IMR-90 (cell line): Measurements from ENCODE around the gene DRC7. TPM values are rescaled to one million over a fixed set of nuclear protein-coding genes. Genes with fewer than 3 reads are reported as not detected.

Experiments
- ATAC-seq: fragments of 200-7000 bp; cut with Tn5 transposase; 2 replicates; pipeline ENCODE4 v1.9.1; 2020; ENCODE audit warnings: low read depth, mild to moderate bottlenecking, moderate library complexity
- BruUV-seq: library from RNA; stranded (reverse); fragments of 400-500 nt; replicated peaks from 2 replicates; lab custom pipeline; 2021; lab: Mats Ljungman, UMichigan
- CTCF ChIA-PET: fragments of 300-600 bp; formaldehyde crosslinking; extraction: SDS; loops from one replicate; lab custom pipeline; 2021; ENCODE audit warnings: antibody characterized with exemption; lab: Yijun Ruan, JAX
- POLR2A ChIA-PET: fragments of 300-600 bp; sonication (Branson Sonifier 250); formaldehyde crosslinking; loops from one replicate; lab custom pipeline; 2022; ENCODE audit warnings: antibody characterized with exemption; ENCODE audit not compliant: unreplicated experiment; lab: Charles Lee
- DNase-seq: peaks from one replicate; pipeline ENCODE4 v3.0.0; 2013
- H2AFZ ChIP-seq: replicated peaks from 2 replicates; pipeline ENCODE3; 2013; ENCODE audit warnings: low read length, mild to moderate bottlenecking; ENCODE audit not compliant: poor library complexity
- H2AK5ac ChIP-seq: 2 replicates; pipeline ENCODE4 v1.6.1; 2013; ENCODE audit warnings: low read depth, low read length, inconsistent platforms
- H2AK9ac ChIP-seq: replicated peaks from 2 replicates; pipeline ENCODE3; 2013; ENCODE audit warnings: mild to moderate bottlenecking, low read depth, low read length, moderate library complexity; ENCODE audit not compliant: poor library complexity
- H2BK120ac ChIP-seq: 2 replicates; pipeline ENCODE4 v1.6.1; 2013; ENCODE audit warnings: low read depth, low read length, inconsistent platforms
- H2BK15ac ChIP-seq: 3 replicates; pipeline ENCODE4 v1.6.1; 2013; ENCODE audit warnings: low read depth, low read length, inconsistent platforms
- H2BK20ac ChIP-seq: 2 replicates; pipeline ENCODE4 v1.6.1; 2013; ENCODE audit warnings: low read depth, mild to moderate bottlenecking, inconsistent platforms, low read length, moderate library complexity
- H2BK5ac ChIP-seq: 2 replicates; pipeline ENCODE4 v1.6.1; 2013; ENCODE audit warnings: mild to moderate bottlenecking, low read depth, low read length, inconsistent platforms; ENCODE audit not compliant: poor library complexity, severe bottlenecking
- H3K14ac ChIP-seq: replicated peaks from 2 replicates; pipeline ENCODE4 v1.6.1; 2013; ENCODE audit warnings: low read depth, low read length, inconsistent platforms
- H3K18ac ChIP-seq: 2 replicates; pipeline ENCODE4 v1.6.1; 2013; ENCODE audit warnings: low read depth, low read length, control low read depth
- H3K23ac ChIP-seq: 2 replicates; pipeline ENCODE4 v1.6.1; 2013; ENCODE audit warnings: low read depth, low read length, inconsistent platforms
- H3K27ac ChIP-seq: 2 replicates; pipeline ENCODE4 v1.5.1; 2013; ENCODE audit warnings: mild to moderate bottlenecking, control low read depth, low read length; ENCODE audit not compliant: insufficient read depth
- H3K27me3 ChIP-seq: 2 replicates; pipeline ENCODE4 v1.6.1; 2013; ENCODE audit warnings: low read length; ENCODE audit not compliant: control insufficient read depth, insufficient read depth
- H3K36me3 ChIP-seq: 2 replicates; pipeline ENCODE4 v1.6.1; 2013; ENCODE audit warnings: low read length, mixed read lengths; ENCODE audit not compliant: control insufficient read depth, insufficient read depth
- H3K4ac ChIP-seq: 2 replicates; pipeline ENCODE4 v1.6.1; 2013; ENCODE audit warnings: low read depth, low read length, inconsistent platforms
- H3K4me1 ChIP-seq: 2 replicates; pipeline ENCODE4 v1.6.1; 2013; ENCODE audit warnings: low read length, mixed read lengths; ENCODE audit not compliant: control insufficient read depth, insufficient read depth
- H3K4me2 ChIP-seq: 2 replicates; pipeline ENCODE4 v1.6.1; 2013; ENCODE audit warnings: low read depth, mild to moderate bottlenecking, control low read depth, low read length, moderate library complexity
- H3K4me3 ChIP-seq: 2 replicates; pipeline ENCODE4 v1.5.1; 2013; ENCODE audit warnings: low read depth, mild to moderate bottlenecking, control low read depth, low read length, moderate library complexity; ENCODE audit not compliant: insufficient read depth
- H3K56ac ChIP-seq: 2 replicates; pipeline ENCODE4 v1.6.1; 2013; ENCODE audit warnings: low read length, inconsistent platforms; ENCODE audit not compliant: insufficient read depth; ENCODE audit errors: extremely low read depth
- H3K79me1 ChIP-seq, 2 experiments: 2 replicates each; pipeline ENCODE4 v1.6.1; 2013; ENCODE audit warnings: low read length in 2 of 2, inconsistent platforms in 1 of 2, low read depth in 1 of 2
- H3K9ac ChIP-seq: 2 replicates; pipeline ENCODE4 v1.6.1; 2013; ENCODE audit warnings: low read depth, low read length, control low read depth
- H3K9me1 ChIP-seq: 2 replicates; pipeline ENCODE4 v1.6.1; 2013; ENCODE audit warnings: low read length, inconsistent platforms; ENCODE audit not compliant: insufficient read depth
- H3K9me3 ChIP-seq: 2 replicates; pipeline ENCODE4 v1.6.1; 2013; ENCODE audit warnings: low read length; ENCODE audit not compliant: control insufficient read depth, insufficient read depth
- H4K20me1 ChIP-seq: 2 replicates; pipeline ENCODE4 v1.6.1; 2013; ENCODE audit warnings: low read length, inconsistent platforms; ENCODE audit not compliant: insufficient read depth
- H4K5ac ChIP-seq: 2 replicates; pipeline ENCODE4 v1.6.1; 2013; ENCODE audit warnings: mild to moderate bottlenecking, low read depth, low read length, control low read depth
- H4K8ac ChIP-seq, 2 experiments: 2 replicates each; pipeline ENCODE4 v1.6.1; 2013; ENCODE audit warnings: low read depth in 2 of 2, low read length in 2 of 2, control low read depth in 1 of 2, inconsistent platforms in 1 of 2
- H4K91ac ChIP-seq: 2 replicates; pipeline ENCODE4 v1.6.1; 2013; ENCODE audit warnings: low read depth, low read length, inconsistent platforms; ENCODE audit not compliant: insufficient read depth
- BHLHE40 ChIP-seq: fragments of 150-350 bp; IDR thresholded peaks from 2 replicates; pipeline ENCODE4 v1.6.1; 2016; ENCODE audit warnings: mild to moderate bottlenecking, low read depth, low read length
- CEBPB ChIP-seq: IDR thresholded peaks from 2 replicates; pipeline ENCODE4 v1.6.1; 2012; ENCODE audit warnings: low read depth, low read length, improper control_type of control experiment
- CHD1 ChIP-seq: IDR thresholded peaks from 2 replicates; pipeline ENCODE4 v1.6.1; 2012; ENCODE audit warnings: low read depth, low read length, improper control_type of control experiment
- CTCF ChIP-seq: conservative IDR thresholded peaks from 2 replicates; pipeline ENCODE4 v1.5.1; 2012; ENCODE audit warnings: mild to moderate bottlenecking, low read depth, low read length, improper control_type of control experiment
- FOS ChIP-seq: fragments of 150-350 bp; IDR thresholded peaks from 2 replicates; pipeline ENCODE4 v1.6.1; 2016; ENCODE audit warnings: low read depth, low read length
- MAFK ChIP-seq: IDR thresholded peaks from 2 replicates; pipeline ENCODE4 v1.6.1; 2012; ENCODE audit warnings: low read depth, low read length, improper control_type of control experiment
- MAZ ChIP-seq: IDR thresholded peaks from 2 replicates; pipeline ENCODE4 v1.6.1; 2012; ENCODE audit warnings: low read depth, mild to moderate bottlenecking, low read length, improper control_type of control experiment, moderate library complexity, borderline replicate concordance
- MXI1 ChIP-seq: IDR thresholded peaks from 2 replicates; pipeline ENCODE4 v1.6.1; 2012; ENCODE audit warnings: low read depth, mild to moderate bottlenecking, low read length, moderate library complexity, borderline replicate concordance
- NFE2L2 ChIP-seq: fragments of 150-350 bp; IDR thresholded peaks from 2 replicates; pipeline ENCODE4 v1.6.1; 2016; ENCODE audit warnings: low read depth, mild to moderate bottlenecking, low read length
- POLR2A ChIP-seq: IDR thresholded peaks from 2 replicates; pipeline ENCODE4 v1.6.1; 2012; ENCODE audit warnings: mild to moderate bottlenecking, low read depth, low read length
- RAD21 ChIP-seq: IDR thresholded peaks from 2 replicates; pipeline ENCODE4 v1.6.1; 2012; ENCODE audit warnings: low read length, improper control_type of control experiment
- RCOR1 ChIP-seq: IDR thresholded peaks from 2 replicates; pipeline ENCODE4 v1.6.1; 2012; ENCODE audit warnings: mild to moderate bottlenecking, low read length, improper control_type of control experiment; ENCODE audit not compliant: insufficient replicate concordance
- RFX5 ChIP-seq: IDR thresholded peaks from 2 replicates; pipeline ENCODE4 v1.8.0; 2012; ENCODE audit warnings: low read depth, mild to moderate bottlenecking, low read length, moderate library complexity
- SMC3 ChIP-seq: fragments of 150-350 bp; IDR thresholded peaks from 2 replicates; pipeline ENCODE4 v1.6.1; 2016; ENCODE audit warnings: low read depth, mild to moderate bottlenecking, antibody characterized with exemption, low read length, moderate library complexity
- USF2 ChIP-seq: fragments of 150-350 bp; IDR thresholded peaks from 2 replicates; pipeline ENCODE4 v1.6.1; 2017; ENCODE audit warnings: mild to moderate bottlenecking, antibody characterized with exemption, low read length, low read depth
- WGBS, 2 experiments: methylation state at CpG; one replicate each; pipeline versions ENCODE4 v1.1.5 to v1.1.7; 2013; ENCODE audit warnings: missing lambda C conversion rate in 2 of 2; ENCODE audit not compliant: insufficient read length in 1 of 2; ENCODE audit errors: extremely low coverage in 2 of 2; 5-methylcytosine and 5-hydroxymethylcytosine counted together
- dilution Hi-C: fragments of 300-500 bp; cut with HindIII; formaldehyde crosslinking; loops from one replicate; pipeline ENCODE4 v1.14.3; 2018; ENCODE audit warnings: low sequenced_read_pairs; ENCODE audit not compliant: unreplicated experiment
- in situ Hi-C: fragments of 300-500 bp; cut with MboI; formaldehyde crosslinking; loops from 3 replicates; pipeline ENCODE4 v1.14.3; 2019; ENCODE audit warnings: low sequenced_read_pairs, inconsistent platforms, mixed read lengths
- intact Hi-C: fragments of 100-400 bp; cut with micrococcal nuclease; formaldehyde crosslinking; loops from 2 replicates; pipeline ENCODE4 v1.10.0; 2022
- polyA plus RNA-seq, 3 experiments: library from polyadenylated mRNA; depleted of rRNA; stranded (reverse); fragments of >200 nt; gene quantifications; 2 replicates each; pipeline ENCODE4 v1.2.3, GENCODE V29; 2012; ENCODE audit warnings: low replicate concordance in 1 of 3
- total RNA-seq: library from RNA; depleted of rRNA; stranded (reverse); fragments of >200 nt; gene quantifications from 2 replicates; pipeline ENCODE4 v1.2.3, GENCODE V29; 2012
- TF ChIP-seq, protein P1 (sequence below): fragments of 150-350 bp; IDR thresholded peaks from 2 replicates; pipeline ENCODE4 v1.6.1; 2016; ENCODE audit warnings: low read depth, mild to moderate bottlenecking, low read length, moderate library complexity, borderline replicate concordance

DRC7 gene
- total and polyA plus RNA-seq, 2 of the 4 experiments (the other 2 are of a cell fraction), result not detected

- DNase-seq, result no peak
- Histone ChIP-seq H3K4ac (no peak overlapping the region), H2BK5ac (no peak overlapping the region), H4K20me1 (no peaks in the 10 kb centered on the region), H3K36me3 (no peaks in the 10 kb centered on the region), H2AK5ac (no peak overlapping the region), H3K27ac (no peak overlapping the region), H3K4me3 (no peak overlapping the region), H2AFZ (no peak overlapping the region), H2BK120ac (no peak overlapping the region), H2BK20ac (no peak overlapping the region), H3K4me2 (no peak overlapping the region), H3K56ac (no peak overlapping the region), H4K5ac (no peak overlapping the region), H4K8ac (no peak overlapping the region), H3K14ac (no peak overlapping the region), H2AK9ac (no peak overlapping the region), H3K79me1 (no peaks in the 10 kb centered on the region), H3K27me3 (peaks cover 8% of the 10 kb centered on the region), H4K91ac (no peak overlapping the region), H3K9me3 (no peaks in the 10 kb centered on the region), H3K23ac (no peak overlapping the region), H2BK15ac (no peak overlapping the region), H3K9ac (no peak overlapping the region), H3K4me1 (no peaks in the 10 kb centered on the region), H3K18ac (no peak overlapping the region), H3K9me1 (no peaks in the 10 kb centered on the region)
- intact Hi-C loops, result no loop called here
- WGBS, 2 experiments, result 92% methylated on average over 27 of the region's 30 CpGs; no CpG with 5 or more reads in 1 of the 2 experiments
- ATAC-seq, result no peak
- CTCF ChIA-PET, result no interaction called here
- BruUV-seq, result no TSS peak
- POLR2A ChIA-PET, result no interaction called here
- in situ Hi-C loops, result no loop called here
- TF ChIP-seq MAZ (no peak), FOS (no peak), CTCF (no peak), RCOR1 (no peak), NFE2L2 (no peak), MAFK (no peak), BHLHE40 (no peak), POLR2A (no peak), MXI1 (no peak), RAD21 (no peak), RFX5 (no peak), SMC3 (no peak), CHD1 (no peak), USF2 (no peak), CEBPB (no peak)
- TF ChIP-seq, protein P1, sequence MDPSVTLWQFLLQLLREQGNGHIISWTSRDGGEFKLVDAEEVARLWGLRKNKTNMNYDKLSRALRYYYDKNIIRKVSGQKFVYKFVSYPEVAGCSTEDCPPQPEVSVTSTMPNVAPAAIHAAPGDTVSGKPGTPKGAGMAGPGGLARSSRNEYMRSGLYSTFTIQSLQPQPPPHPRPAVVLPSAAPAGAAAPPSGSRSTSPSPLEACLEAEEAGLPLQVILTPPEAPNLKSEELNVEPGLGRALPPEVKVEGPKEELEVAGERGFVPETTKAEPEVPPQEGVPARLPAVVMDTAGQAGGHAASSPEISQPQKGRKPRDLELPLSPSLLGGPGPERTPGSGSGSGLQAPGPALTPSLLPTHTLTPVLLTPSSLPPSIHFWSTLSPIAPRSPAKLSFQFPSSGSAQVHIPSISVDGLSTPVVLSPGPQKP, result no peak
- dilution Hi-C loops, result no loop called here
Measured at GRCh38 chr16:57725976-57726375, 31.4 kb downstream of the DRC7 start.
